ENCODE data around the gene MRPS34.

MRPS34 gene

DNA sequence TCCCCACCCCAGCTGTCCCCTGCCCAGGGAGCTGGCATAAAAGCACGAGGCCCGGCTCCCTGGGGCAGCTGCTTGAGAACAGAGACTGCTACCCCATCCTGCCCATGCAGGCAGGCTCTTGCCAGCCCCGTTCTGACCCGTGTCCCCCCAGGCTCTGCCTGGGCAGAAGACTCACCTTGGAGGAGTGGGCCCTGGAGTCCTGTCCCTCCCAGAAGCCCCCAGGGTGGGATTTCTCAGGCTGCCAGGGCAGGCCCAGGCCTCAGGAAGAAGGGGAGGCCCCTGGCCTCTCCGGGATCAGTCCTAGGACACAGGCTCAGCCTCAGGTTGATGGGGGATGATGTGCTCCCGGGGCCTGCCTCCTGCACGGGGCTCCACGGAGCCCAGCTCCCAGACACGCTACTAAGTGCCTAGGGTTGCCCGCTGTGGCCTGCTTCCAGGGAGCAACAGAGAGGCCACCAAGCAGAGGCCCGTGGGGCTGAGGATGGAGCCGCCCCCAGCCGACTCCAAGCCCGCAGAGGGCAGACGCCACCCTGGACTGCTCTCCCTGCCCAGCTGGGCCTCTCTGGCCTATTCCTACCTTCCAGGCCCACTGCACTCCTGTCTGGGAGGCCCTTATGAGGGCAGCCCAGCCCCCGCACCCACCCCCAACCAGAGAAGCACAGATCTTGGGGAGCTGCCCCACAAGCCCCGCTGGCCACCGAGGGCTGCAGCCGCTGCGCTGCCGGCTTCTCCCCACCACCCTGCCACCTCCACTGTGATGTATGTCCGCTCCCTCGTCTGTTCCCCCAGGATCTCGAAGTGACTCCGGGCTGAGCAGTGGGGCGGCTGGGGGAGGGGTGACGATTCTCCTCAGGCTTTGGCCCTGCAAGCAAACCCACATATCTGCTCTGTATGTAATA lies 3.3 kb downstream of the MRPS34 start:
- DNase-seq (ENCODE audit: low read depth): no peak

DNA sequence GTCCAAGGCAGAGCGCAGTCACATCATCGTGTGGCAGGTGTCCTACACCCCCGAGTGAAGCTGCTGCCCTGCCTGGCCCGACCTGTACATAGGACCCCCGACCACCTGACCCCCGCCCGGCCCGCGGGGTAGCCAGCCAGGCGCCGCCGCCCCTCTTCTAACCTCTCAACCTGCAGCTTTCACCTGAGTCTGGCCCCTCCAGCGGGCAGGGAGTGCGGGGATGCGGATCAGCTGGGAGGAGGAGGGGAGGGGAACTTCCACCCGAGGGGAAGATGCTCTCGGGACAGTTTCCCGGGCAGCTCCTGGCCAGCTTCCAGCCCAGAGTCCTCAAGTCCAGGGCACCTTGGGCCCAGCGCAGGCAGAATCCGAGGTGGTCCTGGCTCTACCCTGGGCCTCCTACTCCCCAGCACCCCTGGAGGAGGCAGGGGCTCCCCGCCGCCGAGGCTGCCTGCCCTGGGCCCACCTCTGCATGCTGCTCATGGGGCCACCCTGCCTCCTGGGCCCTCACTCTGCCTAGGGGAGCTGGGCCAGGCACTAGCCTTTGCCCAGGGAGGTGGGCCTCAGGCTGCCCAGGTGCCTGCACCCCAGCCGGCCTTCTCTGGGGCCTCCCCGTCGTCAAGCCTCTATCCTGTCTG lies 4.0 kb downstream of the MRPS34 start:
- DNase-seq (ENCODE audit: low read depth): no peak

DNA sequence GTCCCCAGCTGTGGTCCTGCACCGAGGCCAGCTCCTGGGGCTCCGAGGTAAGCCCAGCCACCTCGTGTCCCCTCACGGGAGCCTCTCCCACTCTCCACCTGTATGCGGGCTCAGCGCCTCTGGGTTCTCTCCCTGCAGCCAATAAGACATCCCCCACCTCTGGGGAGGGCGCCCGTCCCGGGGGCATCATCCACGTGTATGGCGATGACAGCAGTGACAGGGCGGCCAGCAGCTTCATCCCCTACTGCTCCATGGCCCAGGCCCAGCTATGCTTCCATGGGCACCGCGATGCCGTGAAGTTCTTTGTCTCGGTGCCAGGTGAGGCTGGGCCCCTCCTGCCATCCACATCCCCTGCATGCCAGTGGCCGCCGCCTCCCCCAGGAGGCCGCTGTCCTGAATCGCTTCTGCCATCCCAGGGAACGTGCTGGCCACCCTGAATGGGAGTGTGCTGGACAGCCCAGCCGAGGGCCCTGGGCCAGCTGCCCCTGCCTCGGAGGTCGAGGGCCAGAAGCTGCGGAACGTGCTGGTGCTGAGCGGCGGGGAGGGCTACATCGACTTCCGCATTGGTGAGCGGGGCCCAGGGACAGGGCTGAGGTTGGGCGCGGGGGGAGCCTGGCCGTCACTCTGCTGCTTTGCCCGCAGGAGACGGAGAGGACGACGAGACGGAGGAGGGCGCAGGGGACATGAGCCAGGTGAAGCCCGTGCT lies 4.7 kb downstream of the MRPS34 start:
- DNase-seq (ENCODE audit: low read depth): no peak

DNA sequence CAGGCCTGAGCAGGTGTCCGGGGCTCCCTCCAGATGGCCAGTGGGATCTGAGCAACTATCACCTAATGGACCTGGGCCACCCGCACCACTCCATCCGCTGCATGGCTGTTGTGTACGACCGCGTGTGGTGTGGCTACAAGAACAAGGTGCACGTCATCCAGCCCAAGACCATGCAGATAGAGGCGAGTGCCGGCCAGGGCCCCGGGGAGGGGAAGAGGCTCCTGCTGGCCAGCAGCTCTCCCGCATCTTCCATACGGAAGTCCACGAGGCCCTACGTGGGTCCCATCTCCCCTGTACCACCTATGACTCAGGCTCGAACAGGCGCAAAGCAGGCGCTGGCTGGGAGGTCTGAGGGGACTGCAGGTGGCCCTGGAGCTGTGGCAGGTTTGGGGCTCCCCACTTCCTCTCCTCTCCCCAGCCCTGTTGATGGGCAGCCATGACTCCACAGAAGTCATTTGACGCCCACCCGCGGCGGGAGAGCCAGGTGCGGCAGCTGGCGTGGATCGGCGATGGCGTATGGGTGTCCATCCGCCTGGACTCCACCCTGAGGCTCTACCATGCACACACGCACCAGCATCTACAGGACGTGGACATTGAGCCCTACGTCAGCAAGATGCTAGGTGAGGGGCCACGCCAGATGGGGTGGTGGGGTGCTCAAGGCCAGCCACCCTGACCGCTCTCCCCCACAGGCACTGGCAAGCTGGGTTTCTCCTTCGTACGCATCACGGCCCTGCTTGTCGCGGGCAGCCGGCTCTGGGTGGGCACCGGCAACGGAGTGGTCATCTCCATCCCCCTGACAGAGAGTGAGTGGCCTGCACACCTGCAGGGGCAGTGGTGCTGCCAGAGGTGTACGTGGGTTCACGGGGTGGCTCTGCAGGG lies 5.6 kb downstream of the MRPS34 start:
- DNase-seq (ENCODE audit: low read depth): no peak

DNA sequence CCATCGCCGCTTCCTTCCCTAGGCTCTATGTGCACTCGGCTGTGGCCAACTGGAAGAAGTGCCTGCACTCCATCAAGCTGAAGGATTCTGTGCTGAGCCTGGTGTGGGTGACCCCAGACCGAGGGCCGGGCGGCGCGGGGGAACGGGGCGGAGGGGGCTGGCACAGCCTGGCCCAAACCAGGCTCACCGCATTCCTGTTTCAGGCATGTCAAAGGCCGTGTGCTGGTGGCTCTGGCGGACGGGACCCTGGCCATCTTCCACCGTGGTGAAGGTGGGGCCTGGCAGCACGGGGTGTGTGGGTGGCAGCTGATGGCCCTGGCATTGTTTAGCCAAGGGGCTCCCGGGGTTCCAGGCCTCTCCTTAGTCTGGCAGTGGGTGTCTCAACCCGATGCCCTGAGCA lies 6.2 kb downstream of the MRPS34 start:
- DNase-seq (ENCODE audit: low read depth): no peak

DNA sequence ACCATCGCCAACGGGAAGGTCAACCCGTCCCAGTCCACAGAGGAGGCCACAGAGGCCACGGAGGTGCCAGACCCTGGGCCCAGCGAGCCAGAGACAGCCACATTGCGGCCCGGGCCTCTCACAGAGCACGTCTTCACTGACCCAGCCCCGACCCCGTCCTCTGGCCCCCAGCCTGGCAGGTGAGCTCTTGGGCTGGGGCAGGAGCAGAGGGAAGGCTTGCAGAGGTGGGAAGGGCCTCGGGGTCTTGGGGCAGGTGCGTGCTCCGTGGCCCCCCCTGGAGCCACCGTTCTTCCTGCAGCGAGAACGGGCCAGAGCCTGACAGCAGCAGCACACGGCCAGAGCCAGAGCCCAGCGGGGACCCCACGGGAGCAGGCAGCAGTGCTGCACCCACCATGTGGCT lies 6.7 kb downstream of the MRPS34 start:
- no peak for DNase-seq (ENCODE audit: low read depth)

DNA sequence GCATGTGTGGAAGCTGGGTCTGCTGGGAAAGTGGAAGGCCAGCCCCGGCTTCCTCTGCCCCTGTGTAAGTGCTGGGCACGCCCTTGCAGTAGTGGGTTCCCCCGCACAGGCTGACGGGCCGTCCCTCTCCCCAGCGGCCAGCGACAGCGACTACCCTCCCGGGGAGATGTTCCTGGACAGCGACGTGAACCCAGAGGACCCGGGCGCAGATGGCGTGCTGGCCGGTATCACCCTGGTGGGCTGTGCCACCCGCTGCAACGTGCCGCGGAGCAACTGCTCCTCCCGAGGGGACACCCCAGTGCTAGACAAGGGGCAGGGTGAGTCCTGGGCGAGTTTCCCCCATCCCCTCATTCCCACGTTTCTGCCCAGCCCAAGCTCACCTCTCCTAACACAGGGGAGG lies 7.1 kb downstream of the MRPS34 start:
- no peak for DNase-seq (ENCODE audit: low read depth)

DNA sequence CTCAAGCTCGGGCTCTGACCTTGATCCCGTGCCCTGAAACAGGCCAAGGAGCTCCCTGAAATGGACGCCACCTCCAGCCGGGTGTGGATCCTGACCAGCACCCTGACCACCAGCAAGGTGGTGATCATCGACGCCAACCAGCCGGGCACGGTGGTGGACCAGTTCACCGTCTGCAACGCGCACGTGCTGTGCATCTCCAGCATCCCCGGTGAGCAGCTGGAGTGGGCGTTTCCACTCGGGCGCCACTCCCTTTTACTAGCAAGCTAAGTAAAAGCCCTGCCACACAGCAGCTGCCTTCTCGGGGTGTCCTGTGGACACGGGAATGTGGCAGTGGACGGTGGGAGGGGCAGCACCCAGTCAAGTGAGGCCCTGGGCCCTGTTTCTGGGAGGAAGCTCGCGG lies 8.0 kb downstream of the MRPS34 start:
- no peak for DNase-seq (ENCODE audit: low read depth)

DNA sequence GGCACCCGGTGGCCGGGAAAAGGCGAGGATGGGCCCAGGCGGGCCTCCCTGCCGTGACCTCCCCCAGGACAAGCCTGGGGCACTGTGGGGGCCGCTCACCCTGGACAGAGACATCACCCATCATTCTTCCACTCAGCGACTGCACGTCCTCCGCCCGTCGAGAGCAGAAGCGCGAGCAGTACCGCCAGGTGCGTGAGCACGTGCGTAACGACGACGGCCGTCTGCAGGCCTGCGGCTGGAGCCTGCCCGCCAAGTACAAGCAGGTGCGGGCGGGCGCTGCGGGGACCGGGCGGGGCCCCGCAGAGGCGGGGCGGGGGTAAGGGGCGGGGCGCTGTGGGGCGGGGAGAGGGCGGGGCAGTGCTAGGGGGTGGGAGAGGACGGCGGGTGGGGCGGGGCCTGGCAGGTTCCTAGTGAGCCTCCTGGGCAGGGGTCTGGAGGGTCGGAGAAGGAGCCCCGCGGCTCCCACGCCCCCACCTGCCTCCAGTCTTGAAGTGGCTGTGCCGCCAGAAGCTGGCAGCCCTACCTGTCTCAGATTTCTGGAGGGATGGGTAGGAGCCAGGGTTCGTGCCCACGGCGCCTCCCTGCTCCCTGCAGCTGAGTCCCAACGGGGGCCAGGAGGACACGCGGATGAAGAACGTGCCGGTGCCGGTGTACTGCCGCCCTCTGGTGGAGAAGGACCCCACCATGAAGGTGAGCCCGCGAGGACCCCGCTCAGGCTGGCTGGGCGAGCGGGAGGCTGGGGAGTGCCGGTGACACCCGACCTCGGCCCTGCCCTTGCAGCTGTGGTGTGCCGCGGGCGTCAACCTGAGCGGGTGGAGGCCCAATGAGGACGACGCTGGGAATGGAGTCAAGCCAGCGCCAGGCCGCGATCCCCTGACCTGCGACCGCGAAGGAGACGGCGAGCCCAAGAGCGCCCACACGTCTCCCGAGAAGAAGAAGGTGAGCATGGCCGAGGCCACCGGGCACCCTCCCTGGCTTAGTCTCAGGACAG lies 9.1 kb downstream of the MRPS34 start:
- DNase-seq (ENCODE audit: low read depth): peak; percentile 35

DNA sequence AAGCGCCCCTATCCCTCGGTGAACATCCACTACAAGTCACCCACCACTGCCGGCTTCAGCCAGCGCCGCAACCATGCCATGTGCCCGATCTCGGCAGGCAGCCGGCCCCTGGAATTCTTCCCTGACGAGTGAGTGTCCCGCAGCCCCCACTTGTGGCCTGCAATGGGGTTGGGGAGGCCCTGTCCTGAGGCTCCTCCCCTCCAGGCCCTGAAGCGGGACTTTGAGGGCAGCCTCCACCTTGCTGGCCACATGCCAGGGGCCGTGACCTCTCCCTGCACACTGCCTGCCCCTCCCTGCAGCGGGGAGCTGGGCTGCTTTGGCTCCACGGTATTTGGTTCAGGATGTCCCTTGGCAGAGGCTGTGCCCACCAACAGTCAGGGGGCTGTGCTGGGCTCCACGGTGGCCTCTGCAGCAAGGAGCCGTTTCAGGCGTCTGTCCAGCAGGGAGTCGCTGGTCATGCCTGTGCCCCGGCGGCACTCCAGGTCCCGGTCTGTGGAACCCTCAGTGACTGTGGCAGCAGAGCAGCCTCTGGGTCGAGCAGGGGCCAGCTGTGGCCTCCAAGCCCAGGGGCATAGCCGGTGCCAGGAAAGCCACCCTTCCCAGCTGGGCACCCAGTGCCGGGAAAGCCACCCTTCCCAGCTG lies 9.9 kb downstream of the MRPS34 start:
- DNase-seq (ENCODE audit: low read depth): no peak

DNA sequence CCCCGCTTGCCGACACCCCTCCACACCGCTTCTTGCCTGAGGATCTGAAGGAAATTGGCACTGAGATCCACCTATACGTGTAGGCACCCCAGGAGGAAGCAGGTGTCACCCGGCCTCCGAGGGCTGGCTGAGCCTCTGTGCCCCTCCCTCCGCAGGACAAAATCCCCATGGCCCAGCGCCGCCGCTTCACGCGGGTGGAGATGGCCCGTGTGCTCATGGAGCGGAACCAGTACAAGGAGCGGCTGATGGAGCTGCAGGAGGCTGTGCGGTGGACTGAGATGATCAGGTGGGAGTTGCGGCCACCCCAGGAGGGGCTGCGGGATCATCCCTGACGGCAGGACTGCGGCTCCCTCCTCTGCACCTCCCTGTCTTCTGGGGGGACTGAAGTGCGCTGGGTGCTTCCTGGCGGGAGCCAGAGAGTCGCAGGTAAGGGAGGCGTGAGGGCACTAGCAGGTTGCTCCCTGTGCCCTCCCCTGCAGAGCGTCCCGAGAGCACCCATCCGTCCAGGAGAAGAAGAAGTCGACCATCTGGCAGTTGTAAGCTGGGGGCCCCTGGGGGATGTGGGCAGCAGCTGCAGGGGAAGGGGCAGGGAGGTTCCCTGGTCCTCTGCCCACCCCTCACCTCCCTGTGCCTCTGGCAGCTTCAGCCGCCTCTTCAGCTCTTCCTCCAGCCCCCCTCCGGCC lies 10.6 kb downstream of the MRPS34 start:
- DNase-seq (ENCODE audit: low read depth): no peak

DNA sequence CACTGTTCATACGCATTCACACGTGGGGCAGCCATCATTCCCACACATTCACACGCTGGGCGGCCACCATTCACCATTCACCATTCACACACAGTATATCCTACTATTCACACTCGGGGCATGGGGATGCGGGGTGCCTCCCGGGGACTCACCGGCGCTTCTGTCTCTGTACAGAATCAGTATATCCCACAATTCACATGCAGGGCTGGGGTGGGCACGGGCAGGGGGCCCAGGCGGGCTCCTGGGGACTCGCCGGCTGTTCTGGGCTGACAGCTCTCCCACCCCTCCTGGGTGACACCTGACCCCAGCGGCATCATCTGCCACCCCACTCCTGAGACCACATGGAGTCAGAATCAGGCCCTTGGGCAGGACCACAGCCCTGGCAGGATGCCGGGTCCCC lies 11.2 kb downstream of the MRPS34 start:
- DNase-seq (ENCODE audit: low read depth): no peak

DNA sequence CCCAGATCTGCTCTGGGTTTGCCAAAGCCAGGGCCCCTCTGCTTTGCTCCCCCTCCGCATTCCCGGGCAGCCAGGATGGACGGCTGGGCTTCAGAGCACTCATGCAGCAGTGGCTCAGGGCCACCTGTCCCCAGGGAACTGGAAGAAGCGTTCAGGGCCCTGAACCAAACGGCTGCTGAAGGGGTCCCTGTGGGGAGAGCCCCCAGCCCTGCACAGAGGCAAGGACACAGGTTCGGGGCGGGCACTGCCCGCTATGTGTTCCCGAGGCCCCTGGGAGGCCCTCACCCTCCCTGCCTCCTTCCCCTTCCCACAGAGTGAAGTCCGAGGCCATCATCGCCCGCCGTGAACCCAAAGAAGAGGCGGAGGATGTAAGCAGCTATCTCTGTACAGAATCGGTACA lies 12.0 kb downstream of the MRPS34 start:
- no peak for DNase-seq (ENCODE audit: low read depth)

DNA sequence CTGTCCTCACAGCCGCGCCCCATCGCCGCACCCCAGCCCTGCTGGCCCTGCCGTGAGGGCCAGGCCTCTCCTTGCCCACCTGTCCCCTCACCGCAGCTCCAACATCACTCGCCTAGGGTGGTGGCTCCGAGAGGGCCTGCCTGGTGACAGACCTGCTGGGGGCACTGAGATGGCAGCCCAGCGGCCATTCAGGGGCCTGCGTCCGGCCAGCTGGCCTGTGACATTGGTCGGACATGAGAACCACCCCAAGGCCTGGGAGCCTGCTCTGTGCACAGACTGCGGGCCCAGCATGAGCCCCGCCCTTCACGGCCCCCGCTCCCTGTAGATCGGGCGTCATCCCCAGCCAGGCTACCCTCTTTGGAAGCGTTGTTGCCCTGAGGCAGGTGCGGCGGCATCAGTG lies 13.4 kb downstream of the MRPS34 start:
- no peak for DNase-seq (ENCODE audit: low read depth)

DNA sequence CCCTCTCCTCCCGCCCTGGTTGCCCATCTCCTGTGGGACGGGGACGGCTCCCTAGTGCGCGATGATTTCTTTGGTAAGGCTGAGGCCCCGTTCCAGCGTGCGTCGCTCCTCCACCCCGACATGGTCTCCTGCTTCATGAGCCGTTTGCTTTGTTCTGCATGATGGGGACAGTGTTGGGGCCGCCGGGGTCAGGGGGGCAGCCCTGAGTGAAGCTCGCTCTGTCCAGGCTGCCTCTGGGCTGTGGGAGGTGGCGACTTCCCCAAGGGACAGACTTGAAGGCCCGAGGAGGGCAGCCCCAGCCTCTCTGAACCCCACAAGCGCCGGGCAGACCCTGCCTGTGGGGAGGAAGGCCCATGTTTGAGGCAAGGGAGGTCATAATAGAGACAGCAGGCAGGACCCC lies 14.0 kb downstream of the MRPS34 start:
- no peak for DNase-seq (ENCODE audit: low read depth)

DNA sequence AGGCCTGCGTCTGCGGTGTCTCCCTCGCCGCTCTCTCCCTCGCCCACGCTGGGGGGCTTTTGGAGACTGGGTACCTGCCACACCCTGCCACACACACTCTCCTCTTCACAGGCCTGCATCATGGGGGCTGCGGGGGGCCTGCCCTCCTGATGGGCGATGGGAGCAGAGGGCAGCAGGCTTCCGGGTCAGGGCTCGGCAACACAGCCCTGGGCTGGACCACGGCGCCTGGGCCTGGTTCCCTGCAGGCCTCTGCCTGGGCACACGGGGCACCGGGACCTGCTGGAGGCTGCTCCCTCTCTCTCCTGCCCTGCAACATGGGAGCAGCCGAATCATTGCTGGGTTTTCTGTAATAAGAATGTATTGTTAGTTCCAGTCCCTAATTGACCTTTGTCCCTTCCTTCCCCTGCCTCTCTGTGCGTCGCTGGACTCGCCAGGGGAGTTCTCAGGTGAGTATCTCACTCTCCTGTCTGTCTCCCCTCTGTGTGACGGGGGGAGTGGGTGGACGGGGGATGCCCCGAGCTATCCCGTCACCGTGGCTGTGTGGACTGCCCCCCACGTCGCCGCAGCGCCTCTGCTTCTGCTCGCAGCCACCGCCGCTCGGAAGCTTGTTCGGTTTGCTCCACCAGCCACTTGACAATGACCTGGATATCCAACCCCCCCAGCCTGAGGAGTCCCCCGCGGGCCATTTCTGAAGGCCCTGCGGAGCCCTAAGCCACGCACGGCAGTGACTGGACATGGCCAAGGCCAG lies 15.0 kb downstream of the MRPS34 start:
- no peak for DNase-seq (ENCODE audit: low read depth)

DNA sequence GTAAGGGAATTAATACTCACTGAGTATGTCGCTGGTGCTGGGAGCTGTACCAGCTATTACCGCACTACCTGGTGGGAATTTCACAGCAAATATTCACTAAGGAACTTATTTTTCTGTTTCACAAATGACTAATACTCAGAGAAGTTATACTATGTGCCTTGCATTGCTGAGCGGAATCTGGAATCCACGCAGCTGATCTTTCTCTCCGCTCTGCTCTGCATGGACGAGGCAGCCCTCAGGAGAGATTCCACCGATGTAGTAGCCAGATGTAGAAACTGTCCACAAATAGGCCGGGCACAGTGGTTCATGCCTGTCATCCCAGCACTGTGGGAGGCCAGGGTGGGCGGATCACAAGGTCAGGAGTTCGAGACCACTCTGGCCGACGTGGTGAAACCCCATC lies 18.7 kb downstream of the MRPS34 start:
- DNase-seq (ENCODE audit: low read depth): no peak

DNA sequence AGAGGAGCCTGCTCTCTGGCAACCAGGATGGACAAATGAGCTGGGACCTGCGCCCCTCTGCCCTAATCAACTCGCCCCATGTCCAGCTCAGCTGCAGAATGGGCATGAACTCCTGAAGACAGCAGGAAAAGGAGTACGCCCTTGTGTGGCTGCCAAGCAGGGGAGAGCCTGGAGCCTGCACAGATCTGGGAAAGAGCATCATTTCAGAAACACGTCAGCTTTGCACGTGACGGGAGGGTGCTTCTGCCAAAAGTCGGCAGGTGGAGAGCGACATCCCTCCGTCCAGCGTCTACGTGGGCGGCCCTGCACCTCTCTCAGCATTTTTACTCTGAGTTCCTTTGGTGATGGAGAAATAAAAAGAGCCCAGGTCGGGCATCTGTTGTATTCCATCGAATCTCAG lies 20.1 kb downstream of the MRPS34 start:
- DNase-seq (ENCODE audit: low read depth): no peak

DNA sequence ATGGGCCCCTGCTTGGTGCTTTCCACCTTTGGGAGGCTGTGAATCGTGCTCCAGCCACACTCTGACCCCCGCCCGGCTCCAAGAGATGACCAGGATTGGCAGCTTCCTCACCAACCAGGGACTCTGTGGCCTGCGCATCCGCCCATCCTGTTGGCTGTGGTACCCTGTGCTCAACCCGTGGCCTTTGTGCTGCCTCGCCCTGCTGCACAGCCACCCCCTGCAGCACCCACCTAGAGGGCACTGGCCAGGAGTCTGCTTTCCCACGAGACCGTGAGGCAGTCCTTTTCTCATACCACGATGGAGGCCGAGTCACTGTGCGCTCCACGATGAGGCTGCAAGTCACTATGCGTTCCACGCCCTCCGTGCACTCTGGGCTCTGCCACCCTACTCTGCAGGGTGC lies 21.0 kb downstream of the MRPS34 start:
- no peak for DNase-seq (ENCODE audit: low read depth)

Measured in EH (cell line).